Measurements from ENCODE around the gene RNASE3.
"Not testable (repeated sequence)": the region's sequence is repeated elsewhere in the genome, so short reads cannot be mapped to it uniquely, and the experiment has no call there.

- TF ChIP-seq EZH2 (IDR thresholded peaks at IDR 0.05; ENCODE audit: borderline replicate concordance, low read length); CTCF (conservative IDR thresholded peaks at IDR 0.05 in 1 of 2, IDR thresholded peaks at IDR 0.05 in 1 of 2; ENCODE audit: extremely low read depth in 1 of 2, insufficient read depth in 1 of 2, low read depth in 1 of 2, low read length in 2 of 2): not testable (repeated sequence)
Observed at GRCh38 chr14:20891126-20891825, at the start of gene RNASE3.

Data from mammary epithelial cell (primary cell).